ENCODE results near the gene PRR33.
A peak's percentile ranks its signal among the peaks of the same experiment; 100 is the strongest.

Gene PRR33

DNA sequence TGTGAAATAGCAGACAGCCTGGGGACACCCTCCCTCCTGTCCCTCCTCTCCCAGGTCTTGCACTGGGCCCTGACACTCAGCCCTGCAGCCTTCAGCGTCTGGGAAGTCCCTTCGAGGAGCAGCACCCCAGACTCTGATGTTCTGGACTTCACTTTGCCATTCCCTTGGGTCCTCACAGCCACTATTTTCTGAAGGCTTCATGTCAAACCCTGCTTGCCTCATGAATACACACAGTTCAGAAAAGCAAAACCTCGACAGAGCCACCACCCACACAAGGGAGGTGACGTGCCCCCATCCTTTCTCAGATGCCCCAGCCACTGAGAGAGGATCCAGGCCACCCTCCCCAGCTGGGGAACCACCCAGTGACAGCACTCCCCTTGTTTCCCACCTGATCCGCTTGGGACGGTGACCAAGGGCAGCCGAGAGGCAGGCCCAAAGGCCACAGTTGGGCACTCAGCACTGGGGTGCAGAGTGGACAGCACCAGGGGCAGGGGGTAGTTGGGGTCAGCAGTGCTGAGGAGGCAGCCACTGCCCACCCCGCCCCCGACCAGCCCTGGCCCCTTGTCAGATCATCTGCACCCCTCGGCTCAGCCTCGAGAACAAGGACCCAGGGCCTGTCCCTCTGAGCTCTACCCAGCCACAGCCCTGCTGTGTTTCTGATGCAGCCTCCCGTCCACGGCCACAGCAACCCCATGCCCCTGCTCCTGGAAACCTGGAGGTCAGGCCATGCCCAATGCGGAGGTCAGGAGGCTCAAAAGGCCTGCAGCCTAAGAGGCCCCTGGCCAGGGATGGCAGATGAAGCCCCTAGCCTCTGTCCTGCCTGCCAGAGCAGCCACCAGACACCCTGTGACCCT, 24.7 kb upstream of the PRR33 start:
- no peak for DNase-seq

DNA sequence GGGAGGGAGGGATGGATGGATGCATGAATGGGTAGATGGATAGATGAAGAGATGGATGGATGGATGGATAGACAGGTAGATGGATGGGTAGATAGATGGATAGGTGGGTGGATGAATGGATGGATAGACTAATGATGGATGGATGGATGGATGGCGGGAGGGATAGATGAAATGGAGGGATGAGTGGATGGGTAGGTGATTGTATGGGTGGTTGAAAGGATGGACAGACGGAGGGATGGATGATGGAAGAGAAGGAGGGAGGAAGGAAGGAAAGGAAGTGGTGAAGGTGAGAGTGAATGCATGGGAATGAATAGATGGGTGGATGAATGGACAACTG, 24.1 kb upstream of the PRR33 start:
- DNase-seq = no peak

GRCh38 chr11:1913271-1914060, 21.8 kb upstream of the PRR33 start:
- peak; percentile 22 for DNase-seq

- DNase-seq = no peak
Observed at GRCh38 chr11:1912289-1912878, 20.7 kb upstream of the PRR33 start.

GRCh38 chr11:1909524-1909923, 17.8 kb upstream of the PRR33 start:
- no peak for DNase-seq

DNA sequence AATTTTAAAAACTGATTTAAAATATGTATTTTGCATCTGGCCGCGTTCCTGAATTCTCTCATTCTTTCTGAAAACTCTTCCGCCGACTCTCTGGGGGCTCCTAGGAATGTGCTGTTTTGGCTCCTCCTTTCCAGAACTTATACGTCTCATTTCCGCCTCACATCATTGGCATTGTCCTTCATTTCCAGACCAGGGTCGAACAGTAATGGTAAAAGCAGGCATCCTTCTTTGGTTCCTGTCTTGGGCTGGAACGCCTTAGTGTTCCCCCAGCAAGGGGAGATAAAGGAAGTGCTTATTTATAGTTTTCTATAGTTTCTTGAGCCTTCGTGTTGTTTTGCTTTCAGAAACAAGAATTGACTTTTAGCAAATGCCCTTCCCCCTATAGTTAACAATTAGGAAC, 16.9 kb upstream of the PRR33 start:
- peak; percentile 85 for DNase-seq

DNA sequence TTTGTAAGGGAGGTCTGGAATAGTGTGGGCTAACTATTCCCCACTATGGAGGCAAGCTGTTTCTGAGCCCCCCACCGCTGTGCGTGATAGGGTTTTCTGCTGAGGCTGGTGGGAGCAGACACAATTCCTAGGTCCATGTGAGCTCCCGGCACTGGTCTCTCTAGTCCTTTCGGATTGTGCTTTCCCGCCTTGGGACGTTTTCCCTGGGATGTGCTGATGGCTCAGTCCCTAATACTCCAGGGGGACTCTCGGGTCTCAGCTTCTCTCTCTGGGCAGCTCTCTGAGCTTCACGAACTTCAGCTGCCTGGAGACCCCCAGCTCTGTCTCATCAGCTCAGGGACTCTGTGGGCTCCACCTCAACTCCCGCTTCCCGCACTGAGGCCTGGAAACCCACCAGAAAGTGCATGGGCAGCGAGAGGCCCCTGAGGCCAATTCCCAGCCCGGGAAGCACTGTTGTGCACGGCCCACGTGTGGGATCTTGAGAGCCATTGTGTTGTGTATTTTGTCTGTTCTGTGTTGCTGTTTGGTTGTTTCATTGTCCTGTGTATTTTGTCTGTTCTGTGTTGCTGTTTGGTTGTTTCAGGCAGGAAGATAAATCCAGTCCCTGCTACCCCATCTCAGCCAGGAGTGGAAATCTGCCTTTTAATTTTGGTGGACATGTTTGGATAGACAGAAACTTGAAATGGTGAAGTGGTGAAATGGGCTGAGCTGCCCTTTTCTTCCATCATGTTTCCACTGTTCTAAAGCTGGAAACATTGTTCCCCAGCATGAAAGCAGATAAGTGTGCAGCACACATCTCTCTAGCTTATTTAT, 15.1 kb upstream of the PRR33 start:
- no peak for DNase-seq

DNA sequence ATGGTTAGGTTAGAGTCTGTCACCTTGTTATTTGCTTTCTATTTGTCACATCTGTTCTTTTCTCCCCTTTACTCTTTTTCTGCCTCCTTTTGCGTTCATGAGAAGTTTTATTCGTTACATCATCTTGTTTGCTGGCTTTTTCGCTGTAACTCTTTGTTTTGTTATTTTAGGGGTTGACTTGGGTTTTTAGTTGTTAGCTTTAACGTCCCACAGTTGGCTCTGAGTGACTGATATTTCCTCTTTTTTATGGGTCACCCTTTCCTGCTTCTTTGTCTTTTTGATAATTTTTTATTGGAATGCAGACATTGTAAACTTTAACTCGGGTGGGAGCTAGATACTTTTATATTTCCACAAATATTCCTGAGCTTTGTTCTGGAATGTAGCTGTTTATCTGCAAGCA, 14.5 kb upstream of the PRR33 start:
- DNase-seq = no peak

DNA sequence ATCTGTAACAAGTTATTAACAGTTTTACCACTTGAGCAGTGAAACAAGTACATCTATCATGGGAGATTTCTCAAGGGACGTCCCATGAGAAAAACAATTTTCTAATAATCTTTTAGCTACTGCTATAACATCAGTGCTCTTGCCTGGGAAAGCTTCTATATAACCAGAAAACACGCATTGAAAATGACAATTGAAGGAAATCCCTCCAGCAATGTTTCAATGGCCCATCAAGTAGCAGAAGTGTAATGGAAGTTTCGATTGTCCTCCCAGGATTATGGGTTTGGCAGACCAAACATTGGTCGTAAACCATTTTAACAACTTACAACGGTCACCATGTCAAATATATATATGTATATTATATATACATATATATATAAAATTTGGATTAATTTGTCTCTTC, 8.0 kb upstream of the PRR33 start:
- no peak for DNase-seq

DNA sequence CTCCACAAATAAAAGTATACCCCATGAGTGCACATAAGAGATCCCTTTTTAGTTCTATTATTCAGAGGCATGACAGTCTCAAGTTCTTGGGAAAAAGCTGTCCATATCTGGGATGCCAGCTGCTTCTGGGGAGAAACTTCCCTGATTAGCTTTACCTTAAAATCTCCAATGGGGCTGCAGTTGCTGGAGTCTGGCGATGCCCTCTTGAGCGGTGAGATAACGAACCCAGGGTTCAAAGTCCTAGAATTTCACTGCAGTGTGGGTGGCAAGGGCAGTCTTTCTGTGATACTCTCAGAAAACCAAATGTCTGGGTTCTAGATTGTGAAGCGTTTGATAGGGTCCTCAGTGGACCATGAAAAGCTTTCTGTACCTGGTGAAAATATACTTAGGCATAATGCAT, 7.4 kb upstream of the PRR33 start:
- no peak for DNase-seq

- DNase-seq = peak; percentile 31
Observed at GRCh38 chr11:1896923-1897322, 5.2 kb upstream of the PRR33 start.

DNA sequence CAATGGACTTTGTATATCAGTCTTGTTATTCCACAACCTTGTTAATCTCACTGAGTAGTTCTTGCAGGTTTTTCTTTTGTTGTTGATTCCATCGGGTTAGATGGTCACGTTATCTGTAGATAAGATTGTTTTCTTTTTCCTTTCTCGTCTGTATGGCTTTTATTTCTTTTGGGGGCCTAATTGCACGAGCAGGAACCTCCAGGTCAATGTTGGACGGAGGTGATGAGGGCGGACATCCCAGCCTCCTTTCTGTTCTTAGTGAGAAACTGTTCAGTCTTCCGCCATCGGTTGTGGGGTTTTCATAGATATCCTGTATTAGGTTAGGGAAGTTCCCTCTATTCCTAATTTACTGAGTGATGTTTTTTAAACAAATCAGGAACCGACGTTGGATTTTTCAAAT, 4.8 kb upstream of the PRR33 start:
- DNase-seq = no peak

- DNase-seq = no peak
Observed at GRCh38 chr11:1894759-1895158, 3.1 kb upstream of the PRR33 start.

DNA sequence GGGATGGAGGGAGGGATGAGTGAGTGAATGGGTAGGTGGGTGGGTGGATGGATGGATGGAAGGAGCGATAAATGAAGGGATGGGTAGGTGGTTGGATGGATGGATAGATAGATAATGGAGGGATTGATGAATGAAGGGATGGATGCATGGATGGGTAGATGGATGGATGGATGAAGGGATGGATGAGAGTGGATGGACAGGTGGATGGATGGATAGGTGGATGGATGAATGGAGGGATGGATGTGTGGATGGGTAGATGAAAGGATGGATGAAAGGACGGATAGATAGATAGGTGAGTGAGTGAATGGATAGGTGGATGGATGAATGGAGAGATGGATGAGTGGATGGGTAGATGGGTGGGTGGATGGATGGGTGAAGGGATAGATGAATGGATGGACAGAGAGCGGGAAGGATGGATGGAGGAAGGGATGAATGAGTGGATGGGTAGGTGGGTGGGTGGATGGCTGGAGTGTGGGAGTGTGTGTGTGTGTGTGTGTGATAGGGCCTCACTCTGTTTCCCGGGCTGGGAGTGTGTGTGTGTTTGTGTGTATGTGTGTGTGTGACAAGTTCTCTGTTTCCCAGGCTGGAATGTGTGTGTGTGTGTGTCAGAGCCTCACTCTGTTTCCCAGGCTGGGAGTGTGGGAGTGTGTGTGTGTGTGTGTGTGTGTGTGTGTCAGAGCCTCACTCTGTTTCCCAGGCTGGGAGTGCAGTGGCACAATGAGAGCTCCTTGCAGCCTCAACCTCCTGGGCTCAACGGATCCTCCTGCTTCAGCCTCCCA, 2.1 kb upstream of the PRR33 start:
- DNase-seq = no peak

- no peak for DNase-seq
Observed at GRCh38 chr11:1892558-1892957, 863 bp upstream of the PRR33 start.

DNA sequence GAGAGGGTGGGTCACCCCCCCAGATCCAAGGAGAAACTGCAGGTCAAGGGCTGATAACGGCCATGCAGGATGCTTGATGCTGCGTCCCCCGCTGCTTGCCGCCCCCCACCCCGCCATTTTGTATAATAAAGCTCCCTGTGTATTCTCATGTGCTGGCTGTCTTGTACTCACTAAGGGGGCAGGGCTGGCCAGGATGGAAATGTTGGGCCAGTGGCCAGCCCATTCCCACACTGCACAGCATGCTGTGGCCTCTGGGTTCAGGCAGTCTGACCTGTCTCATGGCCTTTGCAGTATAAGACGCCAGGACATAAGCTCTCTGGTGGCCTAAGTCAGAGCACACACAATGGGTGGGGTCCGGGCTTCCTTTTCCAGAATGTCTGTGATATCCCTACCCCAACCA, 421 bp upstream of the PRR33 start:
- DNase-seq = no peak

GRCh38 chr11:1890856-1891830, 552 bp downstream of the PRR33 start:
- peak; percentile 45 for DNase-seq

DNA sequence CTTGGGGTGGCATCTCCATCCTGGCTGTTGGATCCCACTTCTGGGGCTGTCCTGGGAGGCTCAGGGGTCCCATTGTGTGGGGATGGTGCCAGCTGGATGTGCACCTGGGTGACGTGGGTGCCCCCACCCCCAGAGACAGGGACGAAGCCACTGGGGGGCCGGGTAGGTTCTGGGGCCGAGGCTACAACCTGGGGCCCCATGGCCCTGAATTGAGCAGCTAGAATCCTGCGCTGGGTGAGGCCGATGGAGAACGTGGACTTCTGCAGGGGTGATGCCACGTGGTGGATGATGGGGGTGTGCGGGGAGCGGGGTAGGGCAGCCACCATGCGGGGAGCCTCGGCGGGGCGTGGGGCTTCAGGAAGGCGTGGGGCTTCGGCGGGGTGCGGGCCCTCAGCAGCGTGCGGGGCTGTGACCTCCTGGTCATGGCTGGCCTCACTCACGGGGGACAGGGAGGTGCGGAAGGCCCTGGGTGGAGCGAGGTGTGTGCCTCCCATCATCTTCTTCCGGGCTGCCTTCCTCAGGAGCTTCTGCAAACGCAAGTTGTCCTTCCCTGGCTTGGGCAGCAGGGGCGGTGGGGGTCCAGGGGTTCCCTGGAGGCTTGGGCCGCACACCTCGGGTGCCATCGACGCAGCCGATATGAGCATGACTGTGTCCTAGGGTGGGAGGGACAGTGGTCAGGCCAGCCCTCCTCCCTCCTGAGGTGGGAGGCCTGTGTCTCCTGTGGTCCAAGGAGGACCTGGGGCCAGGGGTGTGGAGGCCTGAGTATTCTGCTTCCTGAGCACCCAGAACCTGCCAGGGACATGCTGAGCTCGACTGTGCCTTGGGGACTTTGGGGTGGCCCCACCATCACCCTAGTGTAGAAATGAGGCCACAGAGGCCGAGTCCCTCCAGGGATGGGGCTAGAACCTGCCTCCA, 1.5 kb downstream of the PRR33 start:
- peak; percentile 28 for DNase-seq

- DNase-seq = no peak
Observed at GRCh38 chr11:1889224-1889930, 2.3 kb downstream of the PRR33 start.

Data from left hindlimb (tissue), 1 donor.